Parathyroid adenoma (tissue), 2 donors: ENCODE data around the gene DKK3.

ENCODE experiments used
- H2AFZ ChIP-seq: fragments of 300-600 bp; sonication (generic); one replicate; pipeline ENCODE4 v1.7.0; 2017; ENCODE audit warnings: antibody characterized with exemption, mild to moderate bottlenecking
- H3K27ac ChIP-seq: fragments of 300-600 bp; sonication (generic); one replicate; pipeline ENCODE4 v1.7.0; 2017
- H3K27me3 ChIP-seq: fragments of 300-600 bp; sonication (generic); one replicate; pipeline ENCODE4 v1.7.0; 2017; ENCODE audit warnings: low read length; ENCODE audit not compliant: control insufficient read depth, insufficient read depth
- H3K36me3 ChIP-seq: fragments of 300-600 bp; sonication (generic); one replicate; pipeline ENCODE4 v1.7.0; 2017; ENCODE audit warnings: low read length; ENCODE audit not compliant: control insufficient read depth, insufficient read depth
- H3K4me1 ChIP-seq: fragments of 300-600 bp; sonication (generic); one replicate; pipeline ENCODE4 v1.7.0; 2017; ENCODE audit warnings: control low read depth
- H3K4me2 ChIP-seq: fragments of 300-600 bp; sonication (generic); one replicate; pipeline ENCODE4 v1.7.0; 2017; ENCODE audit warnings: low read length
- H3K4me3 ChIP-seq: fragments of 300-600 bp; sonication (generic); one replicate; pipeline ENCODE4 v1.7.0; 2017; ENCODE audit warnings: low read depth, low read length
- H3K79me2 ChIP-seq: fragments of 300-600 bp; sonication (generic); one replicate; pipeline ENCODE4 v1.7.0; 2017; ENCODE audit warnings: control low read depth
- H3K9ac ChIP-seq: fragments of 300-600 bp; sonication (generic); one replicate; pipeline ENCODE4 v1.7.0; 2017; ENCODE audit warnings: mild to moderate bottlenecking
- H3K9me3 ChIP-seq: fragments of 300-600 bp; sonication (generic); one replicate; pipeline ENCODE4 v1.7.0; 2017; ENCODE audit warnings: low read length; ENCODE audit not compliant: control insufficient read depth
- CTCF ChIP-seq: fragments of 300-600 bp; sonication (generic); IDR thresholded peaks from one replicate; pipeline ENCODE4 v1.7.0; 2017; ENCODE audit warnings: antibody characterized with exemption, mild to moderate bottlenecking
- donor health status: primary hyperparathyroidism.

The DKK3 gene

GRCh38 chr11:11992257-11993212 lies 15.9 kb downstream of the DKK3 start:
- H3K27ac ChIP-seq: no peak overlapping the region

GRCh38 chr11:11989774-11990744 lies 18.4 kb downstream of the DKK3 start:
- Histone ChIP-seq H3K9ac (no peak overlapping the region), H3K79me2 (no peaks in the 10 kb centered on the region), H2AFZ (no peak overlapping the region), H3K4me2 (no peak overlapping the region), H3K4me1 (peaks cover 6% of the 10 kb centered on the region), H3K27ac (no peak overlapping the region), H3K27me3 (no peaks in the 10 kb centered on the region), H3K4me3 (no peak overlapping the region), H3K36me3 (no peaks in the 10 kb centered on the region), H3K9me3 (no peaks in the 10 kb centered on the region)
- no peak for TF ChIP-seq CTCF

More at GRCh38 chr11:11992257-11993212, 15.9 kb downstream of the DKK3 start:
- no peak for TF ChIP-seq CTCF
- Histone ChIP-seq H3K27me3 (no peaks in the 10 kb centered on the region), H3K4me2 (no peak overlapping the region), H3K9ac (no peak overlapping the region), H3K79me2 (no peaks in the 10 kb centered on the region), H2AFZ (no peak overlapping the region), H3K9me3 (no peaks in the 10 kb centered on the region), H3K4me3 (no peak overlapping the region), H3K36me3 (no peaks in the 10 kb centered on the region), H3K4me1 (peaks cover 6% of the 10 kb centered on the region)

- Histone ChIP-seq H3K4me2 (no peak overlapping the region), H3K4me1 (peaks cover 6% of the 10 kb centered on the region), H3K27me3 (no peaks in the 10 kb centered on the region), H3K27ac (no peak overlapping the region), H2AFZ (no peak overlapping the region), H3K9me3 (no peaks in the 10 kb centered on the region), H3K36me3 (no peaks in the 10 kb centered on the region), H3K9ac (no peak overlapping the region), H3K4me3 (no peak overlapping the region), H3K79me2 (no peaks in the 10 kb centered on the region)
- no peak for TF ChIP-seq CTCF
Observed at GRCh38 chr11:11988681-11989261, 19.7 kb downstream of the DKK3 start.

GRCh38 chr11:11988099-11988651 lies 20.3 kb downstream of the DKK3 start:
- H3K9ac ChIP-seq: no peak overlapping the region
- H3K9me3 ChIP-seq: no peaks in the 10 kb centered on the region
- TF ChIP-seq CTCF: no peak
- H3K4me1 ChIP-seq: peaks cover 6% of the 10 kb centered on the region
- no peak overlapping the region for H3K4me3 ChIP-seq
- no peak overlapping the region for H3K27ac ChIP-seq
- H3K36me3 ChIP-seq: no peaks in the 10 kb centered on the region
- H3K79me2 ChIP-seq: no peaks in the 10 kb centered on the region
- H2AFZ ChIP-seq: no peak overlapping the region
- H3K4me2 ChIP-seq: no peak overlapping the region
- no peaks in the 10 kb centered on the region for H3K27me3 ChIP-seq
